GM18861 (cell line): ENCODE measurements around the gene EPHA2.
"Not testable (repeated sequence)": the region's sequence is repeated elsewhere in the genome, so short reads cannot be mapped to it uniquely, and the experiment has no call there.

ENCODE experiments used
- ATAC-seq: cut with Tn5 transposase; IDR thresholded peaks from one replicate; pipeline ENCODE4 v1.9.1; 2021; ENCODE audit not compliant: unreplicated experiment

EPHA2 gene

GRCh38 chr1:16155537-16156410 is at the start of gene EPHA2:
Gene EPHA2 (minus strand): TSS chr1:16156069. CDS start chr1:16155932, 137 bp downstream.
- no peak for ATAC-seq

GRCh38 chr1:16205334-16205671 is 49.4 kb upstream of the EPHA2 start:
- no peak for ATAC-seq

GRCh38 chr1:16204634-16205333 is 48.9 kb upstream of the EPHA2 start:
- no peak for ATAC-seq

DNA sequence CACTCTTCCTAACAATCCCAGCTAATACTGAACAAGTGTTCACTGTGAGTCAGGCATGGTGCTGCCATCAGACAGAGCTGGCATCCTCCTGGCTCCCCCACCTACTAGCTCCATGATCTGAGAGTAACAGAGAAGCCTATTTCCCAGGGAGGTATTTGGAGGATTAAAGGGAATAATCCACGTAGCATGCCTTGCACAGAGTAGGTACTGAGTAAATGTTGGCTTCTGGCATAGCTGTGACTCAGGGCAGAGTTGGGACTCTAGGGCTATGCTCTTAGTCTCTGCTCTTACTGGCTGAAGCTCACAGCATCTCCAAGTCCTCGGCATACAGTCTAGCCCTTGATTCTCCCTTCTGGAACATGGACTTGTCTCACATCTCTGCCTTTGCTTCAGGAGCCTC is 48.3 kb upstream of the EPHA2 start:
- ATAC-seq, result no peak

- no peak for ATAC-seq
Observed at GRCh38 chr1:16203550-16203949, 47.7 kb upstream of the EPHA2 start.

DNA sequence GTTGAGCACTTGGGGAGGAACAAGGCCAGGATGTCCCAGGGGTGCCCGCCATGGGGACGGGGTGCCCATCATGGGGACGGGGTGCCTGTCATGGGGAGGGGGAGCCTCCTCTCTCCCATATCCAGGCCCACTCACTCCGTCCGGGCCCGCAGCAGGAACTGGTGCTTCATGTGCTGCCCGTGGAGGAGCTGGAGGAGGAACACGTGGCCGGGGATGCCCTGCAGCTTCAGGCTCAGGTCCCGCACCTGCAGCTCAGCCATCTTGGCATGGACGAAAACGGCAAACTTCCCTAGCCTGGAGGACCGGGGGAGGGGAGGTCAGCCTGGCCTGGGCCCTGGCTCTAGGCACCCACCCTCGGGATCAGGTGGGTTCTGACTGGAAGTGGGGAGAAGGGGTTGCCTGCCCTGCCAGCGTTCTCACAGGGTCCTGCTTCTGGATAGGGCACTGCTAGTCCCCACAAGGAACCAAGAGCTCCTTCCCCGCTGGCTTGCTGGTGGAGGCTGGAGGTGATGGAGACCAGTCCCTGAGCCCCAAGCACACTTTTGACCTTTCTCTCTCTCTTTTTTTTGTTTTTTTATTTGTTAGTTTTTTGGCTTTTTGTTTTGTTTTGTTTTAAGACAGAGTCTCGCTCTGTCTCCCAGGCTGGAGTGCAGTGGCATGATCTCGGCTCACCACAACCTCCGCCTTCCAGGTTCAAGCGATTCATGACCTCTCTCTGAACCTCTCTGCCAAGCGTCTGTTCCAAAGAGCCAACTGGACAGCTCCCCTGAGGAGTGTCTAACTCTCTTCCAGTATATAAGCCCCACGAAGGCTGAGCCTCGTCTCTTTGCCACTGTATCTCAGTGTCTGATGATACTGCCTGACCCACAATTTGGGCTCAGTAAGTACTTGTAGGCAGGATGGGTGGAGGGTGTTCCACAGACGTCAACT is 46.7 kb upstream of the EPHA2 start:
- no peak for ATAC-seq

GRCh38 chr1:16199700-16200099 is 43.8 kb upstream of the EPHA2 start:
- ATAC-seq, result no peak

GRCh38 chr1:16199157-16199501 is 43.3 kb upstream of the EPHA2 start:
- ATAC-seq, result no peak

DNA sequence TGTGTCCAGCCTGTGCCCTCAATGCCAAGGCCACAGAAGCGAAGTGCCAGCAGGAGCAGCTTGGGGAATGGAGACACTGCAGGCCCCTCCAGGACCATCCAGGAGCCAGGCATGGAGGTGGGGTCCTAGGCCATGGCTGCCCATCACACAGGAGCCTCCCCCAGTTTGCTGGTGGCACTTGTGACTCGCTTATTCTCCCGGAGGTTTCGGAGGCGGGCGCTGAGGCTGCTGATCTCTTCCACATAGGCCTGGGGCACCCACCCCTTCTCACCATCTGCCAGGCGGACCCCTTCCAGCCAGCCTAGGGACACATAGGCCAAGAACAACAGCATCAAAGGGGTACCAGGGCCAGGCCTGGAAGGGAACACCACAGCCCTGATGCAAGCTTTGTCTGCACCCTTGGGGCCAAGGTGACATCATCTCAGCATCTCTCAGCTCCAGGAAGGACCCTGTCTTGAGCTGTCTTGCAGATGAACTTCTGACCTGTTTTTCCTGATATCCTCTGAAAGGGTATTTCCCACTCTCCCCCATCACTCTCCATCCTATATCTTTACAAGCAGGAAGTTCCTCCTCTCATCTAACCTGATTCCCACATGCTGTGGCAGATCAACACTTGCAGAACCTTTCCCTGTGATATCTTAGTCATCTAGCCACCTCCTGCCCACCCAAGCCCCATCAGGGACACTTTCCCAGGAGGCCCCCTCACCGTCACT is 42.7 kb upstream of the EPHA2 start:
- ATAC-seq, result no peak

- no peak for ATAC-seq
Observed at GRCh38 chr1:16196874-16197273, 41.0 kb upstream of the EPHA2 start.

GRCh38 chr1:16196139-16196538 is 40.3 kb upstream of the EPHA2 start:
- not testable (repeated sequence) for ATAC-seq

DNA sequence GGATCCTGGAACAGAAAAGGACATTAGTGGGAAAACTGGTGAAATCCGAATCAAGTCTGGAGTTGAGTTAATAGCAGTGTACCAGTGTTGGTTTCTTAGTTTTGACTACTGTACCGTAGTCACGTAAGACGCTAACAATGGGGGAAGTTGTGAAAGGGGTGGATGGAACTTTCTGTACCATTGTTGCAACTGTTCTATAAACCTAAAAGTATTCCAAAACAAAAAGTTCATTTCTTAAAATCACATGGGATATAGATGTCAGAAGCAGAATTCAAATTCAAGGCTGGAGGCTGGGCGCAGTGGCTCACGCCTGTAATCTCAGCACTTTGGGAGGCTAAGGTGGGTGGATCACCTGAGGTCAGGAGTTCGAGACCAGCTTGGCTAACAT is 39.6 kb upstream of the EPHA2 start:
- ATAC-seq, result no peak

GRCh38 chr1:16191916-16192546 is 36.2 kb upstream of the EPHA2 start:
- no peak for ATAC-seq

- no peak for ATAC-seq
Observed at GRCh38 chr1:16191309-16191708, 35.4 kb upstream of the EPHA2 start.

GRCh38 chr1:16189921-16190621 is 34.2 kb upstream of the EPHA2 start:
- no peak for ATAC-seq

DNA sequence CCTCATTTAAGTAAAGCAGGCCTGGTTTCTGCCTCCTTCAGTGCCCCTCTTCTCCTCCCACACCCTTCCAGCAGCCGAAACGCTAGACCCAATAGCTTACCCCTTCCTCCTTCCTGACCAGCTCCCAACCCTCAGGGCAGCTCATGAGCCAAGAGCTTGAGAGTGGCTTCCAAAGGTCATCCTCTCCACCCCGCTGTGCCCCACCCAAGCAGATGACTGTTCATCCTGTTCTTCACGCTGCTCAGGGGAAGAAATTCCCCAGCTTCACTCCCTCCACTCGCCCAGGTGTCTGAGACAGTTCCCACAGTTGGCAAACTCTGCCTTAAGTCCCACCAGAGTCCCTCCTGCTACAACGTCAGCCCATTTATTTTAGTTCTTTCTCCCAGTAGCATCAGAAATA is 33.1 kb upstream of the EPHA2 start:
- no peak for ATAC-seq

GRCh38 chr1:16187748-16188401 is 32.0 kb upstream of the EPHA2 start:
- ATAC-seq, result no peak

GRCh38 chr1:16186655-16187235 is 30.9 kb upstream of the EPHA2 start:
- ATAC-seq, result no peak
